Muscle of back (tissue), 11 donors: ENCODE results near the gene PKP1. TPM values are rescaled to one million over a fixed set of nuclear protein-coding genes. Genes with fewer than 3 reads are reported as not detected.

Experiments used
- DNase-seq, 3 donors: peaks; one replicate each; pipeline versions ENCODE4 v3.0.0 to v3.0.0-alpha.2; 2013
- polyA plus RNA-seq, 10 donors: library from polyadenylated mRNA; unstranded; fragments of 120-200 nt; gene quantifications; one replicate each; pipeline ENCODE4 v1.2.1, GENCODE V29; 2013; ENCODE audit not compliant: insufficient read length in 10 of 10

Gene PKP1
- polyA plus RNA-seq, 10 donors = 1.4 to 49.6 (median 4.0) TPM

- no peak for DNase-seq
These were observed 44.5 kb downstream of the PKP1 start for GRCh38 chr1:201327687-201328240.

- DNase-seq = no peak
These were observed 45.3 kb downstream of the PKP1 start for GRCh38 chr1:201328576-201328975.

GRCh38 chr1:201329286-201329685 lies 46.0 kb downstream of the PKP1 start:
- peak in 1 of 3 donors; percentile 57 for DNase-seq

- DNase-seq = no peak
These were observed 46.5 kb downstream of the PKP1 start for GRCh38 chr1:201329801-201330200.

GRCh38 chr1:201330541-201330940 lies 47.2 kb downstream of the PKP1 start:
- DNase-seq = no peak

GRCh38 chr1:201331166-201331565 lies 47.9 kb downstream of the PKP1 start:
- DNase-seq = no peak

GRCh38 chr1:201332021-201332420 lies 48.7 kb downstream of the PKP1 start:
- DNase-seq = no peak

- DNase-seq = no peak
These were observed 49.5 kb downstream of the PKP1 start for GRCh38 chr1:201332616-201333335.

GRCh38 chr1:201334325-201335173 lies 51.2 kb downstream of the PKP1 start:
- no peak for DNase-seq

- DNase-seq = no peak
These were observed 52.0 kb downstream of the PKP1 start for GRCh38 chr1:201335174-201335870.

GRCh38 chr1:201335901-201336300 lies 52.6 kb downstream of the PKP1 start:
- no peak for DNase-seq

- DNase-seq = no peak
These were observed 53.6 kb downstream of the PKP1 start for GRCh38 chr1:201336711-201337450.

GRCh38 chr1:201341377-201341776 lies 58.1 kb downstream of the PKP1 start:
- DNase-seq = no peak

GRCh38 chr1:201344206-201345080 lies 61.1 kb downstream of the PKP1 start:
- DNase-seq = peak in 1 of 3 donors; percentile 43

GRCh38 chr1:201345081-201345355 lies 61.7 kb downstream of the PKP1 start:
- DNase-seq = no peak

GRCh38 chr1:201346337-201346939 lies 63.1 kb downstream of the PKP1 start:
- peak in 1 of 3 donors; percentile 36 for DNase-seq

- no peak for DNase-seq
These were observed 63.7 kb downstream of the PKP1 start for GRCh38 chr1:201346987-201347386.

- no peak for DNase-seq
These were observed 64.3 kb downstream of the PKP1 start for GRCh38 chr1:201347498-201348210.

GRCh38 chr1:201348211-201348566 lies 64.9 kb downstream of the PKP1 start:
- peak in 1 of 3 donors; percentile 30 for DNase-seq

- no peak for DNase-seq
These were observed 65.8 kb downstream of the PKP1 start for GRCh38 chr1:201349092-201349491.
